ENCODE measurements around the gene EIF3I.

- TF ChIP-seq RFX5 (IDR thresholded peaks at IDR 0.05; ENCODE audit: low read length) (no peak), RXRA (IDR thresholded peaks at IDR 0.05; ENCODE audit: borderline replicate concordance, low read depth) (no peak), ELF1 (IDR thresholded peaks at IDR 0.05) (no peak), EP300 (IDR thresholded peaks at IDR 0.05; ENCODE audit: borderline replicate concordance in 1 of 2, low read depth in 1 of 2, low read length in 1 of 2) (no peak), POLR2AphosphoS5 (IDR thresholded peaks at IDR 0.05; ENCODE audit: low read depth, low read length) (no peak), SIN3A (IDR thresholded peaks at IDR 0.05; ENCODE audit: borderline replicate concordance, low read depth, low read length) (no peak), ZBTB33 (IDR thresholded peaks at IDR 0.05; ENCODE audit: borderline replicate concordance, low read depth) (no peak), RAD21 (IDR thresholded peaks at IDR 0.05; ENCODE audit: low read length) (no peak), YY1 (IDR thresholded peaks at IDR 0.05; ENCODE audit: low read depth) (no peak)
- TF ChIP-seq, protein P1, sequence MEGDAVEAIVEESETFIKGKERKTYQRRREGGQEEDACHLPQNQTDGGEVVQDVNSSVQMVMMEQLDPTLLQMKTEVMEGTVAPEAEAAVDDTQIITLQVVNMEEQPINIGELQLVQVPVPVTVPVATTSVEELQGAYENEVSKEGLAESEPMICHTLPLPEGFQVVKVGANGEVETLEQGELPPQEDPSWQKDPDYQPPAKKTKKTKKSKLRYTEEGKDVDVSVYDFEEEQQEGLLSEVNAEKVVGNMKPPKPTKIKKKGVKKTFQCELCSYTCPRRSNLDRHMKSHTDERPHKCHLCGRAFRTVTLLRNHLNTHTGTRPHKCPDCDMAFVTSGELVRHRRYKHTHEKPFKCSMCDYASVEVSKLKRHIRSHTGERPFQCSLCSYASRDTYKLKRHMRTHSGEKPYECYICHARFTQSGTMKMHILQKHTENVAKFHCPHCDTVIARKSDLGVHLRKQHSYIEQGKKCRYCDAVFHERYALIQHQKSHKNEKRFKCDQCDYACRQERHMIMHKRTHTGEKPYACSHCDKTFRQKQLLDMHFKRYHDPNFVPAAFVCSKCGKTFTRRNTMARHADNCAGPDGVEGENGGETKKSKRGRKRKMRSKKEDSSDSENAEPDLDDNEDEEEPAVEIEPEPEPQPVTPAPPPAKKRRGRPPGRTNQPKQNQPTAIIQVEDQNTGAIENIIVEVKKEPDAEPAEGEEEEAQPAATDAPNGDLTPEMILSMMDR (IDR thresholded peaks at IDR 0.05), result no peak
Measured at GRCh38 chr1:32220746-32221580, 1.2 kb upstream of the EIF3I start.

Data from SK-N-SH (cell line).